GM18508 (cell line): ENCODE measurements around the gene DRC1.

Experiments
- ATAC-seq: cut with Tn5 transposase; IDR thresholded peaks from one replicate; pipeline ENCODE4 v1.9.1; 2021; ENCODE audit warnings: moderate number of reproducible peaks; ENCODE audit not compliant: insufficient read depth, unreplicated experiment

Gene DRC1

DNA sequence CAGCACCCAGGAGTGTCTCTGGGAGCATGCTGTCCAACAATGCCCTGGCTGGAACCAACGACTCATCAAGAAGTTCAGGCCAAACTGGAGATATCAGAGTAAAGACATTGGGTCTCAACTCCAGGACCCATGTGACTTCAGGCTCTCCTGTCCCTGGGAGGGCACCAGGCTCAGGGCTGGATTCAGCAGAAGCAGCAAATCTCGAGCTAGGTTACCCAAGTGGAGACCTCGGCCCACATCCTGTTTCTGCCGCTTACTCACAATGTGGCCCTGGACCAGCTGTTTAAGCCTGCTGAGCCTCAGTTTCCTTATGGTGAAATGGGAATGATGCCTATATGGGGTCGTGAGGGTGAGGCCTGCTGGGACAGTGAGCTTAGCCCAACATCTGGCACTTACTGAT is 85.5 kb downstream of the DRC1 start:
- ATAC-seq = no peak

DNA sequence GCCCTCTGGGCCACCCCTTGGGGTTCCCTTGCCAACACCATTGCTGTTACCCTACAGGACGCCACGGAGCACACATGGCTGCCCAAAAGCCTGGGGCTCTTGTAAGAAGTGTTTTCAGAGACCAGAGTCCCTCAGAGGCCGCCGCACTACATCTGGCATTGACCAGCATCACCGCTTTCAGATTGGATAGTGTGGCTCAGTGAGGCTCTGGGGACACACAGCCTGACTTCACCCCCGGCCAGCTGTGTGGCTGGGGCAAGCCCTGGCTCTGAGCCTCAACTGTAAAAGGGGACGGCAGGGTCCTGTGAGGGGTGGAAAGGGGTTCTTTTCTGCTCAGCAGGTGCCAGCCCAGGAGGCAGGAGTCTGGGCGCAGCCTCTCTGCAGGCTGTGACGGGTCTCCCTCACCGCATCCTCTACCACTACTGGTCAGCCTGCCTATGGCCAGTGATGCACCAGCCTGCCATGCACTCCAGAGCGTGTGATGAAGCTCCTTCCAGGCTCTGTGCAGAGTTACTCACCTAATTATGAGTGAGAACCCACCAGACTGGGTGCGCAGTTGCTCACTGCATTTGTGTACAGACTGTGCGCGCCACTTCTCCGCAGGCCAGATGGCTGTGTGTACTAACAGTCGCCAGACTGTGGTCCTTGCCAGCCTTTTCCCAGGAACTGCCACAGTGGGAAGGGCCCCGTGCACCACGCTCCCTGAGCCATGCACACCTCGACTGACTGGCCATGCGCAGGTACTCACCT is 86.9 kb downstream of the DRC1 start:
- ATAC-seq = no peak

DNA sequence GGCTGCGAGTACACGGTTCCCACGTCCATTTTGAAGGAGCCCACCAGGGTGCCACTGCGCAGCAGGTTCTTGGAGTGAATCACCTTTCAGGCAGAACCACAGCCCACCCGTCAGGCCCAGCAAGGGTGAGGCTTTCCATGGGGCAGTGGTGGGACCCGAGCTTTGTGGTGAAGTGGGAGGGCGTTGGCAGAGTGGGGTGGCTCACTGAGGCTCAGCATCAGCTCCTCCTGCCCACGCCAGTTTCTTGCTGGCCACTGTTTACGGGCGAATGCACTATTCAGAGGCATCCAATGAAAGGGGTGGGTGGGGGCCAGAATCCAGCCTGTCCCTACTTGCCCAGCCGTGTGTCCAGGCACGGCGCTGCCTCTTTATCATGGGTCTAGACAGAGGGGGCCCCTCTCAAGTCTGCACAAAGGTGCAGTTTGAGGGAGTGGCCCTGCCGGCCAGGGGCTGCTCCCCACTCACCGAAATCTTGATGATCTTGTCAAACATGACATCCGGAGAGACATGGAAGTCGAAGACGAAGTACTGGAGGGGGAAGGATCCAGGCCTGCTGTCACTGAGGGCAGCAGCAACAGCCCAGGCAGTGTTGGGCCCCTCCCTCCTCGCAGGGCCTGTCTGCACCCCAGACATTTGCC is 87.6 kb downstream of the DRC1 start:
- ATAC-seq = no peak

DNA sequence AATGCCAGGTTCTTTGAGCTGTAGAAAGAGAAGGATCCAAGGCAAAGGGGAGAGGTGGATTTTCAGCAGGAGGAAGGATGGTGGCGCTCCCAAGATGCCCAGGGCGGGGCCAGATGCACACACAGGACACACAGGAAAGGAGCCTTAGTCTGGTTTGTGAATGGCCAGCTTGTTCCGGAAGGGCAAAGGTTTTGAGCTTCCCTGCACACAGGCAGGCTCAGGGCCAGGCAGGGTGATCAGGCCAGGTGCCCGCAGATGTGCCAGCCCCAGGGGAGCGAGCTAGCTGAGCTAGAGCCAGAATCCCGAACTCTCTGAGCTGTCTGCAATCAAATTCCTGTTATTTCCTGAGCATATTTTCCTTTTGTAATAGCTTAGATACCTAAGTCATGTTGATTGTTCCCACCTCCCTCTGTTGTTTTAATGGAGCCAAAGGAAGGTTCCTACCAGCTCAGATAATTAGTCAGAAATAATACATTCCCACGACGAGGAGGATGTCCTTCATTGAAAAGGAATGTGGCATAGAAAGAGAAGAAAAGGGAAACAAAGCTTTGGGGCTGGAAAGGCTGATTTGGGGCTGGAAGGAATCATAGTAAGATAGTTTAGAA is 89.9 kb downstream of the DRC1 start:
- no peak for ATAC-seq

DNA sequence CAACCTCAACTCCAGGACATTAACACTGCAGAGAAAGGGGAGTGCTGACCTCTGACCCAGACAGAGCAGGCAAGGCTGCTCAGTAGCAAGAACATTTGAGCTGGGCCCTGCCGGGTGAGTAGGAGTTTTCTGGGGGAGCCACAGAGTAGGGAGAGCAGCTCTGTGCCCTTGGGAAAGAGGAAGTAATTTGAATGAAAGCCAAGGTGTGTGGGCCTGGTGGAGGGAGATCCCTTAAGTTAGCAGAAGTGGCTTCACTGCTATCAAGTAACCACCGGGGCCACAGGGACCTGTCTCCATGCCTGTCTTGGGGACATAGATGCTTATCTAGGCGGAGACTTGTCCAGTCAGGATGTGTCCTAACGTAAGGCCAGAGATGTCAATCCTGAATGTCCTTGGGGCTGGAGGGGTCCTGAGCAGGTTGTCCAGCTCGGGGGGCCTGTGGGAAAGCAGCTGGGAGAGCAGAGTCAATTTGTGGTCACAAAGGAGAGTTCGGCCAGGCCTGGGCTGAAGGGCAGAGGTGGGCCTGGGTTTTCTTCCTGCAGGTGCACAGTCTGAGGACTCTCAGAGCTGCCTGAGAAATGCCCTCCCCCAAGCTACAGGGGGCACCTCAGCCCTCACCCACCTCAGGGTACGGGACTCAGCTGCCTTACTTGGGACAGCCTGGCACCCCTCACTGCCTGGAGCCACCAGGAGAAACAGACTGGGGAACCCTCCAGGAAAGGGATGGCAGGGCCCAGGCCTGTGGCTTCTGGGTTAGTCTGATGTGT is 91.2 kb downstream of the DRC1 start:
- ATAC-seq = no peak

DNA sequence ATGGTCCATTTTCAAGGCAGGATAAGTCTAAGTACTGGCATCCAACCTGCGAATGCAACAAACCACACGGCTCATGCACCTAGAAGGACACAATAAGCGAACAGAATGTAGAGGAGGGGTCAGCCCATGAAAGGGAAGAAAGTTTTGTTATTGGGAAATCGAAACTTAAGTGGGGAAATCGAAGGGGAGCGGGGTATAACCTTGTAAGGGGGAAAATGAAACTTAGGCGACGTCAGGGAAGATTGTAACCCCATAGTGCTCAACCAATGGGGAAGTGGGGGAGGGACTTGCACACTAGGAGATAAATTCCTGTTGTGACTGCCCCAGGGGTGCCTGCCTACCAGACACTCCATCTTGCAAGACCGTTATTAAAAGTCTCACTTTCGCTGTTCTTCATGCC is 91.8 kb downstream of the DRC1 start:
- ATAC-seq = no peak

DNA sequence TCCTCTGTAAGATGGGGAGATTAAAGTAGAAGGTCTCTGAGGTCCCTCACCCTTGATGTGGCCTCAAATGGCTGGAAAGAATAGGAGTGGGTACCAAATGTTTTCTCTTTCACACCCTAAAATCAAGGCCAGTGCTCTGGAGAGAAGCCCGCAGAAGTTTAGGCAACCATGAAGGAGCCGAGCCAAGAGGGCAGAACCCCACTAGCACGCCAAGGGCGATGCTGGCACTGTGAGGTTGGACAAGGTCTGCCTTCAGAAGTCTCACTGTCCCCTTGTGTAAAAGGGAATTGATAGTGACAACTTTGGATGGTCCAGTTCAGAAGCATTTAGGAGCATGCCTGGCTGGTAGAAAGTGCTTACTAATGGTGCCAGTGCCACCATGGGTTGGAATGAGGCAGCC is 92.5 kb downstream of the DRC1 start:
- no peak for ATAC-seq

DNA sequence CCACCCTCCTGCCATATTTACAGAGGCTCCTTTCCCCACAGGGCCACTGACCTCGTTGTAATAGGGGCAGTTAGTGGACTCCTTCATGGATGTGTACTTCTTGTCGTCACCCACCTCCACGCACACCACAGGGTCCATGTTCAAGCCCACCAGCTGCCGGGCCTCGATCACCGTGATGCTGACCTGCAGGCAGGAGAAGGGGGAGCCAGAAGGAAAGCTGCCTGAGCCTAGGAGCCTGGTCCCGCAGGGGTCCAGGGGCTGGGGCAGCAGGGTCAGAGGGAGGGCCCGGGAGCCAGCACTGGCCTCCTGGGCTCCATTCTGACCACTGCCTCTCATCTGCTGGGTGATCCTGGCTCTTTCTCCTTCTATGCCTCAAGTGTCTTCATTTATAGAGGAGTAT is 93.2 kb downstream of the DRC1 start:
- no peak for ATAC-seq

DNA sequence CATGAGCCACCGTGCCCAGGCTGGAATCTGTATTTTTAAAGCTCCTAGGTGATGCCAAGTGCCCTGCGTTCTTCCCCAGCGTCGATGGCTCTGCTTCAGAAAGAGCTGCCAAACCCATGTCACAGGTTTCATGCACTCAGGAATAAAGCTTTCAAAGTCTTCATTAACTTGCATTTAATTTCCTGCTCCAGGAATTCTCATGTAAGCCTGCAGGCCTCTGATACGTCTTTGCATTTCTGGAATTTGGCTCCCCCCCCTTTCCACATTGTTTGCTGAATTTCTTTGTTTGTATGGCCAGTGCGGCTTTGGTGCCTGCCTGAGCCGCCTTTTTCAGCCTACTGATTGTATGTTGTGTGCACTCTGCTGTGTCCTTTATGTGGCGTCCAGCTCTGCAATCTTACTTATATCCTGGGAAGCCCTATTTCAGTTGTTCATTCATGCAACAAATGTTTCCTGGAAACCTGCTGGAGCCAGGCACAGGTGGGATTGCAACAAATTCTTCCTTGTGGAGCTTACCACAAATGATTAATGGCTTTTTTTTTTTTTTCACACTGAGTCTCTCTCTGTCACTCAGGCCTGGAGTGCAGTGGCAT is 94.1 kb downstream of the DRC1 start:
- no peak for ATAC-seq

DNA sequence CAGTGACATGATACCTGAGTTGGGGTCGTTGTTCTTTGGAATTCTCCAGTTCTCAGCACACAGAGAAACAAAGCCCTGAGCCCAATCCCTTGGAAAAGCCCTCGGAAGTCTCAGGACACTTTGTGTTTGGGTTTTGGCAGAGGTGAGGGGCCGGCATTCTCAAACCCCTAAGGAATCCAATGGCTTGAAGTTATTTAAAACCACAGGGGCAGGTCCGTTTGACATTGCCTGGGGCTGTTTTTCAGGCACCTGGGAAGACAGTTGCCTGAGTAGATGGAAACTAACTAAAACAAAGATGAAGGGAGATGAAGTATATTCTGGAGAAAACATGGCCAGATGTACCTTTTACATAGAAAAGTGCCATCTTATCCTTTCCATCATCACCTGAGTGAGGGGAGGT is 98.7 kb downstream of the DRC1 start:
- ATAC-seq = no peak

DNA sequence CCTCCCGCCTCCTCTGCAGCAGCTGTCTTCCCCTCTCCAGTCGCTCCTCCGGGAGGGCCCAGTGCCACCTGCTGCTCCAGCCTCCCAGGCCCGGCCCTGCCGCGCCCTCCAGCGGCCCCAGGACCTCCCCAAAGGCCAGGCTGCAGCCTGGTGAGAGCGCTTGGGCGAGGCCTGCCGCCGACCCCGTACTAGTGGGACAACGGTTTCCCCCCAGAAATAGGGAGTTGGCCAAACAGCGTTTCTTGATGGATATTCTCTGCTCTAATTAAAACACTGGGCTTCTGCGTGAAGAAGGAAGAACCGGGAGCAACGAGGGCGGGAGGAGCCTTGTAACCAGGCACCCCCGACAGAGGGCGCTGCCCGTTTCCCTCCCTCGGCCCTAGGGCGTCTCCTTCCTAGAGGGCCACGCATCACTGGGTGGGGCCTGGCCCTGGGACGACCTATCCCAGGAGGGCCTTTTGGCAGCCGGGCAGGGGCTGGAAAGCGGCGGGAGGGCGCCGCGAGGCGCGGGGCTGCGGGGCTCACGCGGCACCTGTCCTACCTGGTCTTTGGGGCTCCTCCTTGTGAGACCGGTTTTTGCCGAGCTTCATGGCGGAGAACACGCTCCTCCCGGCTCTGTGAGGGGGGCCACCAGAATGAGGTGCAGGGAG is 101.6 kb downstream of the DRC1 start:
- ATAC-seq = no peak

DNA sequence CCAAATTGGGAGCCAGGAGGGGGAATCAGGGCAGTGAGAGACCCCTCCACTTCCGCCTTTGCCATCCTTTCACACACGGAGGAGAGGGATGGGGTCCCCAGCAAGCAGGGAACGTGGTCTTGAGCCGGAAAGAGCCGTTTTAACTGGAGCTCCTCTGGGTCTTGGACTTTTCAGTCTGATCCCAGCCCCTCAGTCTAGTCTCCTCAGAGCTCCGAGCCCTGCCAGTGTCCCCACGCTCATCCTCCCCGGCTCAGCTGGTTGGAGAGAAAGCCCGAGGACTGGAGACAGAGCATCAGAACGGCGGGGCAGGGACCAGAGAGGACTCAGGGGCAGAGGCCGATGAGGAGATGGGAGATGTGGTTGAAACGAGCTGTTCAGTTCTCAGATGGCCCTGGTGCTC is 102.3 kb downstream of the DRC1 start:
- no peak for ATAC-seq

DNA sequence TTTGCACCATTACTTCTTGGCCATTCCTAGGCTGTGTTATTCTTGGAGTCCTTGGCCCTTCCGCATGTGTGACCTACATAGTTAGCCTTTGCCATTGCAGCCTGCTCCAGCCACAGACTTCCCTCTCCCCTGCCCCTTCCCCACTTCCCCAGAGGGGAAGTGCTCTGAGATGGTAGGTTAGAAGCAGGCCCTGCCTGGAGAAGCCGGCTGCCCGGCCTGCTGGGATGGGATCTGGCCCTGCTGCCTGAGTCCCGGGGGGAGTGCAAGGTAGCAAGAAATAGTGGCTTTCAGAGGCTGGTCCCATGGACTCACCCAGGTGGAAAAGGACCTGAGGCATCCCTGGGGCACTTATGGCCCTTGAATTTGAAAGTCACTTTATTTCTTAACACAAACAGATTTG is 104.6 kb downstream of the DRC1 start:
- ATAC-seq = no peak
